Endothelial cell of umbilical vein (primary cell): ENCODE results near the gene MOB3B. TPM values are rescaled to one million over a fixed set of nuclear protein-coding genes. Genes with fewer than 3 reads are reported as not detected.

Experiments used
- BruUV-seq: library from RNA; stranded (reverse); fragments of 400-500 nt; replicated peaks from 2 replicates; lab custom pipeline; 2021; lab: Mats Ljungman, UMichigan
- CTCF ChIA-PET: fragments of 300-600, 350-600 bp; sonication (Branson Sonifier 250); formaldehyde crosslinking; loops from one replicate; lab custom pipeline; 2021; ENCODE audit warnings: antibody characterized with exemption, inconsistent platforms; lab: Charles Lee
- POLR2A ChIA-PET: fragments of 300-600, 350-600 bp; sonication (Branson Sonifier 250); formaldehyde crosslinking; loops from one replicate; lab custom pipeline; 2021; ENCODE audit warnings: antibody characterized with exemption, inconsistent platforms; lab: Charles Lee
- DNase-seq: peaks from one replicate; pipeline ENCODE4 v3.0.0-alpha.2; 2011; ENCODE audit warnings: low read depth, low spot score
- FAIRE-seq: peaks from 2 replicates; lab custom pipeline; 2011; peaks lifted over from hg19 to GRCh38; lab: Jason Lieb, UNC
- H2AFZ ChIP-seq: 2 replicates; pipeline ENCODE4 v1.6.0; 2012; ENCODE audit warnings: low read depth, low read length, control low read depth, inconsistent platforms
- H3K27ac ChIP-seq: 2 replicates; pipeline ENCODE4 v1.5.1; 2011; ENCODE audit warnings: low read depth, mild to moderate bottlenecking, control low read depth, low read length, moderate library complexity; ENCODE audit not compliant: insufficient read depth
- H3K27me3 ChIP-seq, 2 experiments: 2 replicates each; pipeline versions ENCODE4 v1.6.0 to v1.6.1; 2011; ENCODE audit warnings: low read length in 2 of 2, mixed read lengths in 1 of 2; ENCODE audit not compliant: control insufficient read depth in 2 of 2, insufficient read depth in 2 of 2
- H3K36me3 ChIP-seq, 2 experiments: 2 replicates in 1 of 2; 3 replicates in 1 of 2; pipeline ENCODE4 v1.5.1; 2011; ENCODE audit warnings: low read length in 2 of 2, mild to moderate bottlenecking in 1 of 2, moderate library complexity in 1 of 2; ENCODE audit not compliant: control insufficient read depth in 2 of 2, insufficient read depth in 2 of 2; ENCODE audit errors: extremely low read depth in 1 of 2
- H3K4me1 ChIP-seq: 3 replicates; pipeline ENCODE4 v1.5.1; 2011; ENCODE audit warnings: mild to moderate bottlenecking, low read length; ENCODE audit not compliant: control insufficient read depth, insufficient read depth; ENCODE audit errors: extremely low read depth
- H3K4me2 ChIP-seq: 2 replicates; pipeline ENCODE4 v1.6.1; 2011; ENCODE audit warnings: low read length, control low read depth, mixed read lengths; ENCODE audit not compliant: insufficient read depth
- H3K4me3 ChIP-seq, 3 experiments: fragments of 200-600 bp in 1 of 3; sonication (generic), shearing (Covaris generic) in 1 of 3; replicated peaks in 1 of 3; 2 replicates each; pipeline ENCODE4 v1.5.1; 2011 to 2016; ENCODE audit warnings: control low read depth in 3 of 3, low read length in 3 of 3, mild to moderate bottlenecking in 2 of 3, inconsistent platforms in 1 of 3, low read depth in 1 of 3, moderate library complexity in 1 of 3; ENCODE audit not compliant: insufficient read depth in 1 of 3
- H3K79me2 ChIP-seq: 2 replicates; pipeline ENCODE4 v1.6.0; 2012; ENCODE audit warnings: low read length, inconsistent platforms; ENCODE audit not compliant: control insufficient read depth, insufficient read depth
- H3K9ac ChIP-seq: replicated peaks from 2 replicates; pipeline ENCODE3; 2011; ENCODE audit warnings: low read length, control low read depth; ENCODE audit not compliant: insufficient read depth; ENCODE audit errors: extremely low read depth
- H3K9me1 ChIP-seq: replicated peaks from 3 replicates; pipeline ENCODE4 v1.6.0; 2011; ENCODE audit warnings: mild to moderate bottlenecking, low read length; ENCODE audit not compliant: control insufficient read depth, insufficient read depth; ENCODE audit errors: extremely low read depth
- H3K9me3 ChIP-seq: replicated peaks from 2 replicates; pipeline ENCODE4 v1.5.1; 2012; ENCODE audit warnings: low read length, inconsistent platforms; ENCODE audit not compliant: control insufficient read depth, insufficient read depth
- H4K20me1 ChIP-seq: replicated peaks from 2 replicates; pipeline ENCODE3; 2011; ENCODE audit warnings: mild to moderate bottlenecking, low read length; ENCODE audit not compliant: control insufficient read depth, insufficient read depth; ENCODE audit errors: extremely low read depth
- CTCF ChIP-seq, 2 donors: IDR thresholded peaks; 1 replicate in 1 of 2; 2 replicates in 1 of 2; pipeline ENCODE4 v1.5.1; 2011; ENCODE audit warnings: low read length in 2 of 2, mild to moderate bottlenecking in 2 of 2, moderate library complexity in 2 of 2, control low read depth in 1 of 2, inconsistent platforms in 1 of 2, low read depth in 1 of 2; ENCODE audit not compliant: insufficient read depth in 1 of 2; ENCODE audit errors: extremely low read depth in 1 of 2
- EZH2 ChIP-seq: IDR thresholded peaks from 2 replicates; pipeline ENCODE4 v1.6.1; 2012; ENCODE audit warnings: borderline replicate concordance, low read depth, mild to moderate bottlenecking, moderate library complexity, low read length, inconsistent platforms; ENCODE audit not compliant: severe bottlenecking
- FOS ChIP-seq: IDR thresholded peaks from 2 replicates; pipeline ENCODE4 v1.6.1; 2011; ENCODE audit warnings: mild to moderate bottlenecking, low read length, moderate library complexity, borderline replicate concordance; ENCODE audit not compliant: insufficient read depth
- GATA2 ChIP-seq: IDR thresholded peaks from 2 replicates; pipeline ENCODE4 v1.7.0; 2011; ENCODE audit warnings: low read depth, mild to moderate bottlenecking, moderate library complexity, mixed read lengths, low read length; ENCODE audit not compliant: insufficient read length, insufficient read depth
- JUN ChIP-seq: IDR thresholded peaks from 2 replicates; pipeline ENCODE4 v1.6.1; 2011; ENCODE audit warnings: borderline replicate concordance, low read depth; ENCODE audit not compliant: insufficient read length, insufficient read depth
- MAX ChIP-seq: IDR thresholded peaks from 2 replicates; pipeline ENCODE4 v1.6.1; 2011; ENCODE audit not compliant: insufficient read depth, insufficient read length
- MYC ChIP-seq: IDR thresholded peaks from one replicate; pipeline ENCODE4 v1.6.1; 2011; ENCODE audit warnings: mild to moderate bottlenecking, low read depth, low read length
- POLR2A ChIP-seq: IDR thresholded peaks from 2 replicates; pipeline ENCODE4 v1.6.1; 2012; ENCODE audit warnings: low read depth, mild to moderate bottlenecking, control low read depth, low read length
- POLR2AphosphoS5 ChIP-seq: IDR thresholded peaks from 2 replicates; pipeline ENCODE4 v1.6.1; 2012; ENCODE audit warnings: low read depth, mild to moderate bottlenecking, control low read depth, low read length, moderate library complexity; ENCODE audit not compliant: insufficient read depth
- dilution Hi-C: fragments of 300-500 bp; cut with MboI; formaldehyde crosslinking; loops from one replicate; pipeline ENCODE4 v1.15.0; 2019; ENCODE audit warnings: low sequenced_read_pairs; ENCODE audit not compliant: extremely low pct_ligation_motif_present
- intact Hi-C: fragments of 100-400 bp; cut with micrococcal nuclease; formaldehyde crosslinking; loops from one replicate; pipeline ENCODE4 v1.10.0; 2022
- polyA plus RNA-seq, 4 experiments: library from polyadenylated mRNA; depleted of rRNA in 3 of 4; stranded (reverse) in 3 of 4; unstranded in 1 of 4; fragments of >200 nt; gene quantifications; 2 replicates each; pipeline versions ENCODE4 v1.2.1 to v1.2.3, GENCODE V29; 2011 to 2012; ENCODE audit warnings: missing spikeins in 1 of 4
- total RNA-seq: library from RNA; stranded (reverse); gene quantifications from 2 replicates; pipeline ENCODE4 v1.2.3, GENCODE V29; 2021

MOB3B gene
- total and polyA plus RNA-seq, 2 donors (not counting 3 experiments of a cell fraction or from before 2014, with no cell fraction given): 0.03 TPM; not detected in 1

GRCh38 chr9:27430750-27431535 lies 98.7 kb downstream of the MOB3B start:
- Histone ChIP-seq H3K79me2 (no peaks in the 10 kb centered on the region), H3K4me2 (no peak overlapping the region), H3K9ac (no peak overlapping the region), H3K4me1 (no peaks in the 10 kb centered on the region), H3K36me3 (no peaks in the 10 kb centered on the region), H3K27ac (no peak overlapping the region), H4K20me1 (no peaks in the 10 kb centered on the region), H2AFZ (no peak overlapping the region), H3K9me3 (no peaks in the 10 kb centered on the region), H3K4me3 (no peak overlapping the region), H3K9me1 (no peaks in the 10 kb centered on the region), H3K27me3 (peaks cover 2 to 4% of the 10 kb centered on the region in 2 experiments)
- intact Hi-C loops (no loop called here), dilution Hi-C loops (no loop called here)
- DNase-seq: no peak
- TF ChIP-seq POLR2A: no peak
- TF ChIP-seq FOS: no peak
- no peak for TF ChIP-seq MAX
- no peak for TF ChIP-seq MYC
- no peak for TF ChIP-seq JUN
- no peak for TF ChIP-seq GATA2
- TF ChIP-seq EZH2: no peak
- TF ChIP-seq POLR2AphosphoS5: no peak
- no peak for TF ChIP-seq CTCF (IDR thresholded peaks at IDR 0.05; ENCODE audit: extremely low read depth in 1 of 2, insufficient read depth in 1 of 2, low read depth in 1 of 2, low read length in 2 of 2)
- no TSS peak for BruUV-seq
- no peak for FAIRE-seq
- CTCF ChIA-PET: no interaction called here
- POLR2A ChIA-PET: no interaction called here
